AG10803 (cell line): ENCODE results near the gene CLTB.

Experiments
- DNase-seq: peaks from one replicate; pipeline ENCODE4 v3.0.0; 2010; ENCODE audit warnings: low read depth
- H3K4me3 ChIP-seq: 2 replicates; pipeline ENCODE4 v1.5.1; 2011; ENCODE audit warnings: mild to moderate bottlenecking, low read length, control low read depth
- CTCF ChIP-seq: conservative IDR thresholded peaks from 2 replicates; pipeline ENCODE4 v1.5.1; 2011; ENCODE audit warnings: mild to moderate bottlenecking, low read length, control low read depth, inconsistent platforms

The CLTB gene

GRCh38 chr5:176381979-176382378 is 34.4 kb downstream of the CLTB start:
- H3K4me3 ChIP-seq, result no peak overlapping the region
- no peak for TF ChIP-seq CTCF
- no peak for DNase-seq

DNA sequence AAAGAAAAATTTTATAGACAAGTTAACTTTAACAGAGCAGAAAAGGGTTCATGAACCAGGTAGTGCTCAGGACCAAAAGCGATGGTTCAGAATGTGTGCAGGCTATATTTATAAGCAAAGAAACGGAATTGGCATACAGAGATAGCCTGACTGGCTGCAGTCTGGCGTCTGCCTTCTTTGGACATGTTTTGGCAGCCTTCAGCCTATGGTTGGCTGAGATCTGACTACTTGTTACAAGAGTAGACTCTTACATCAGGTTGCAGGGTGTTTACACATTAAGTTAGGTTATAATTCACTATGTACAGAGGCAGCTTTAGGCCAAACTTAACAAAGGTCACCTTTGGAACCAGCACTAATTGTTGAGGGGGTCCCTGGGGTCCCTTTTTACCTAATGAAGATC is 34.9 kb downstream of the CLTB start:
- no peak for DNase-seq
- H3K4me3 ChIP-seq, result no peak overlapping the region
- no peak for TF ChIP-seq CTCF

GRCh38 chr5:176379881-176380280 is 36.5 kb downstream of the CLTB start:
- no peak for DNase-seq
- TF ChIP-seq CTCF, result no peak
- no peak overlapping the region for H3K4me3 ChIP-seq

DNA sequence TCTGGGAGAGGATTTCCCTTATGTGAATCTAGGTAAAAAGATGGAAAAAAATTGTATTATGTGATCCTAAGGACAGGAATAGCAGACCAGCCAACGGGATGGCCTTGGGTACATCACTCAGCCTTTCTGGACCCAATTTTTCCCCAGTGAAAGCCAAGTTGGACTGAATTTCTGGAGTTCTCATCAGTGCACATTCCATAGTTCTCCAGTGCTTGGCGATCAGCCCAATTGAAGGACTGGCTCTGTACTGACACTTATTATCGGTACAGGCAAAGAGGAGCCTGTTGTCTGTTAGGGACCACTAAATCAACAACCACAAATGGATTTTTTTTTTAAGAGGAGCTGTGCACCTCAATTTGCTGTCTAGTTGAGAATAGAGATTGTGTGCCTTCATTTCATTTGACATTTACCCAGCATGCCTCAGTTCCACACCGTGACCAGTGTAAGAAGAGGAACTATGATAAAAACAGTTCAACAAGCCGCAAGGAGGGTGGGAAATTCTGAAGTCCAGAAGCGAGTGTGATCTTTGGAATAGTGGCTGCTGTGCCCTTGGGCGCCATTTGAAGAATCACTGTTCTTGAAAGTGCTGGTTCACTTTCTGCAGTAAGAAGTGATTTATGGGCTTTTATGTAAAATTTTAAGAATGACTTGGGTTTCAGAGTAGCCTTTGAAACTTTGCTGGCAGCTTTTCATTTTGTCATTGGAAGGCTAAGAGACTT is 43.1 kb downstream of the CLTB start:
- no peak overlapping the region for H3K4me3 ChIP-seq
- no peak for TF ChIP-seq CTCF
- peak; percentile 49 for DNase-seq

- TF ChIP-seq CTCF, result no peak
- DNase-seq, result no peak
- no peak overlapping the region for H3K4me3 ChIP-seq
Observed at GRCh38 chr5:176371621-176372539, 44.5 kb downstream of the CLTB start.

GRCh38 chr5:176369934-176370711 is 46.2 kb downstream of the CLTB start:
- no peak overlapping the region for H3K4me3 ChIP-seq
- no peak for DNase-seq
- TF ChIP-seq CTCF, result no peak
